B cell (primary cell): Measurements from ENCODE around the gene NPAS2. TPM values are rescaled to one million over a fixed set of nuclear protein-coding genes. Genes with fewer than 3 reads are reported as not detected.

Experiments
- ATAC-seq: fragments of 200-7000 bp; cut with Tn5 transposase; one replicate; pipeline ENCODE4 v1.10.0; 2021; ENCODE audit warnings: low read depth, mild to moderate bottlenecking, moderate number of reproducible peaks, moderate library complexity
- CTCF ChIA-PET: fragments of 350-600 bp; sonication (Branson Sonifier 250); formaldehyde crosslinking; loops from one replicate; lab custom pipeline; 2021; ENCODE audit warnings: antibody characterized with exemption, inconsistent platforms; lab: Charles Lee
- POLR2A ChIA-PET: fragments of 350-600 bp; sonication (Branson Sonifier 250); formaldehyde crosslinking; loops from one replicate; lab custom pipeline; 2021; ENCODE audit warnings: antibody characterized with exemption; lab: Charles Lee
- DNase-seq: peaks from one replicate; pipeline ENCODE4 v3.0.0; 2013
- H2AFZ ChIP-seq: 2 replicates; pipeline ENCODE4 v1.6.1; 2012; ENCODE audit warnings: mild to moderate bottlenecking, low read depth, low read length; ENCODE audit not compliant: insufficient read depth, poor library complexity, severe bottlenecking
- H3K27ac ChIP-seq, 2 donors: 1 replicate in 1 of 2; 2 replicates in 1 of 2; pipeline ENCODE4 v1.5.1; 2012 to 2013; ENCODE audit warnings: low read length in 2 of 2, mild to moderate bottlenecking in 2 of 2, moderate library complexity in 1 of 2
- H3K27me3 ChIP-seq, 4 experiments: fragments of 200-600 bp in 1 of 4; sonication (generic) in 1 of 4; replicated peaks in 1 of 4; 1 replicate in 2 of 4; 2 replicates in 2 of 4; pipeline versions ENCODE4 v1.6.1 to v1.7.0; 2013 to 2016; ENCODE audit warnings: low read length in 3 of 4, mild to moderate bottlenecking in 2 of 4, mixed read lengths in 1 of 4, moderate library complexity in 1 of 4; ENCODE audit not compliant: insufficient read depth in 4 of 4, control insufficient read depth in 3 of 4; ENCODE audit errors: control extremely low read depth in 1 of 4
- H3K36me3 ChIP-seq, 2 experiments: replicated peaks in 1 of 2; 1 replicate in 1 of 2; 2 replicates in 1 of 2; pipeline versions ENCODE4 v1.6.1 to v1.7.1; 2013; ENCODE audit warnings: low read length in 1 of 2; ENCODE audit not compliant: insufficient read depth in 2 of 2, control insufficient read depth in 1 of 2; ENCODE audit errors: control extremely low read depth in 1 of 2, extremely low read depth in 1 of 2
- H3K4me1 ChIP-seq, 2 donors: fragments of 200-600 bp in 1 of 2; sonication (generic) in 1 of 2; 1 replicate in 1 of 2; 2 replicates in 1 of 2; pipeline versions ENCODE4 v1.5.1 to v1.6.1; 2013 to 2017; ENCODE audit warnings: low read length in 2 of 2; ENCODE audit not compliant: control insufficient read depth in 2 of 2, insufficient read depth in 2 of 2
- H3K4me2 ChIP-seq: replicated peaks from 2 replicates; pipeline ENCODE3; 2012; ENCODE audit warnings: mild to moderate bottlenecking, low read depth, low read length; ENCODE audit not compliant: poor library complexity, severe bottlenecking
- H3K4me3 ChIP-seq, 5 experiments: fragments of 200-600 bp in 1 of 5; sonication (generic) in 1 of 5; 1 replicate in 3 of 5; 2 replicates in 2 of 5; pipeline versions ENCODE4 v1.5.1 to v1.7.0; 2011 to 2016; ENCODE audit warnings: low read length in 4 of 5, mild to moderate bottlenecking in 4 of 5, low read depth in 2 of 5, control low read depth in 1 of 5, moderate library complexity in 1 of 5; ENCODE audit not compliant: insufficient read depth in 1 of 5; ENCODE audit errors: control extremely low read depth in 1 of 5, extremely low read depth in 1 of 5
- H3K79me2 ChIP-seq: fragments of 200-600 bp; sonication (generic); one replicate; pipeline ENCODE4 v1.6.0; 2016; ENCODE audit warnings: low read length; ENCODE audit not compliant: control insufficient read depth, insufficient read depth
- H3K9ac ChIP-seq: fragments of 200-600 bp; sonication (generic); 2 replicates; pipeline ENCODE4 v1.6.1; 2017; ENCODE audit warnings: mild to moderate bottlenecking, low read length, moderate library complexity
- H3K9me3 ChIP-seq, 3 donors: one replicate each; pipeline versions ENCODE4 v1.6.1 to v1.7.1; 2013; ENCODE audit warnings: low read length in 2 of 3; ENCODE audit not compliant: control insufficient read depth in 2 of 3, insufficient read depth in 1 of 3; ENCODE audit errors: control extremely low read depth in 1 of 3
- H4K20me1 ChIP-seq: 2 replicates; pipeline ENCODE4 v1.6.0; 2012; ENCODE audit warnings: mild to moderate bottlenecking, low read length; ENCODE audit not compliant: insufficient read depth, control insufficient read depth, poor library complexity, severe bottlenecking
- H3K27ac Mint-ChIP-seq: one replicate; pipeline ENCODE4 v1.8.0; 2021; ENCODE audit warnings: mixed read lengths
- H3K27me3 Mint-ChIP-seq: one replicate; pipeline ENCODE4 v1.8.0; 2021; ENCODE audit warnings: mixed read lengths
- H3K4me1 Mint-ChIP-seq: one replicate; pipeline ENCODE4 v1.8.0; 2021; ENCODE audit warnings: mixed read lengths
- H3K4me3 Mint-ChIP-seq: one replicate; pipeline ENCODE4 v1.8.0; 2021; ENCODE audit warnings: mixed read lengths
- H3K9me3 Mint-ChIP-seq: one replicate; pipeline ENCODE4 v1.8.0; 2022; ENCODE audit warnings: mixed read lengths; ENCODE audit not compliant: insufficient read depth
- CTCF ChIP-seq: fragments of 200-600 bp; IDR thresholded peaks from one replicate; pipeline ENCODE4 v1.8.0; 2022; ENCODE audit warnings: antibody characterized with exemption, mild to moderate bottlenecking
- EZH2 ChIP-seq: IDR thresholded peaks from 2 replicates; pipeline ENCODE4 v1.6.1; 2012; ENCODE audit warnings: borderline replicate concordance, low read depth, mild to moderate bottlenecking, moderate library complexity, low read length; ENCODE audit not compliant: insufficient read depth, poor library complexity, severe bottlenecking
- whole genome bisulfite sequencing: methylation state at CpG from one replicate; pipeline ENCODE4 v1.1.5; 2013; ENCODE audit warnings: missing lambda C conversion rate; ENCODE audit not compliant: insufficient coverage; 5-methylcytosine and 5-hydroxymethylcytosine counted together
- intact Hi-C: fragments of 100-400 bp; cut with micrococcal nuclease; formaldehyde crosslinking; loops from one replicate; pipeline ENCODE4 v1.10.0; 2022
- polyA plus RNA-seq: library from polyadenylated mRNA; depleted of rRNA; stranded (reverse); fragments of >200 nt; gene quantifications from 2 replicates; pipeline ENCODE4 v1.2.3, GENCODE V29; 2012
- total RNA-seq, 2 donors: library from RNA; stranded (reverse); fragments of 120-200 nt in 1 of 2; gene quantifications; 1 replicate in 1 of 2; 2 replicates in 1 of 2; pipeline versions ENCODE4 v1.2.3 to v1.2.4, GENCODE V29; 2013 to 2022

Gene NPAS2
- total and polyA plus RNA-seq, 2 donors (not counting 1 experiment from before 2014, with no cell fraction given) = not detected

GRCh38 chr2:100878000-100878791 is 58.3 kb downstream of the NPAS2 start:
- Histone ChIP-seq H3K4me1 (no peaks in the 10 kb centered on the region), H3K9ac (no peak overlapping the region), H3K27ac (no peak overlapping the region), H3K79me2 (no peaks in the 10 kb centered on the region), H4K20me1 (no peaks in the 10 kb centered on the region), H3K36me3 (no peaks in the 10 kb centered on the region), H3K4me2 (no peak overlapping the region), H3K4me3 (no peak overlapping the region), H3K27me3 (no peaks in the 10 kb centered on the region), H3K9me3 (peaks cover 0 to 5% (median 0%) of the 10 kb centered on the region in 3 donors), H2AFZ (no peak overlapping the region)
- ChIA-PET POLR2A (interaction anchor here (0.7 kb wide), 1 partner anchor 12 kb away, joined by 7 read pairs; no protein-coding TSS in a partner anchor), CTCF (no interaction called here)
- no peak for ATAC-seq
- H3K27me3 Mint-ChIP-seq = peaks cover 11% of the 10 kb centered on the region
- H3K4me3 Mint-ChIP-seq = no peak overlapping the region
- no peak overlapping the region for H3K27ac Mint-ChIP-seq
- intact Hi-C loops = no loop called here
- no peaks in the 10 kb centered on the region for H3K9me3 Mint-ChIP-seq
- H3K4me1 Mint-ChIP-seq = no peaks in the 10 kb centered on the region
- no peak for DNase-seq
- no peak for TF ChIP-seq EZH2
- no peak for TF ChIP-seq CTCF
- whole genome bisulfite sequencing = 78% methylated on average over 11 of the region's 16 CpGs

- no peaks in the 10 kb centered on the region for H3K4me1 ChIP-seq
- Mint-ChIP-seq H3K27ac (no peak overlapping the region), H3K4me3 (no peak overlapping the region), H3K4me1 (no peaks in the 10 kb centered on the region), H3K9me3 (no peaks in the 10 kb centered on the region), H3K27me3 (peaks cover 8% of the 10 kb centered on the region)
- no peak overlapping the region for H3K4me2 ChIP-seq
- H3K4me3 ChIP-seq = no peak overlapping the region
- no peaks in the 10 kb centered on the region for H3K36me3 ChIP-seq
- ATAC-seq (no peak), DNase-seq (no peak)
- WGBS = no CpG with 5 or more reads among the region's 3 CpGs
- H3K27me3 ChIP-seq = no peaks in the 10 kb centered on the region
- no peaks in the 10 kb centered on the region for H4K20me1 ChIP-seq
- CTCF ChIA-PET = no interaction called here
- H3K27ac ChIP-seq = no peak overlapping the region
- TF ChIP-seq CTCF (no peak), EZH2 (no peak)
- intact Hi-C loops = no loop called here
- H3K79me2 ChIP-seq = no peaks in the 10 kb centered on the region
- H2AFZ ChIP-seq = no peak overlapping the region
- POLR2A ChIA-PET = interaction anchor here (0.7 kb wide), 1 partner anchor 8 kb away, joined by 4 read pairs; no protein-coding TSS in a partner anchor
- H3K9ac ChIP-seq = no peak overlapping the region
- peaks cover 0 to 5% (median 0%) of the 10 kb centered on the region in 3 donors for H3K9me3 ChIP-seq
These were observed 59.4 kb downstream of the NPAS2 start for GRCh38 chr2:100879296-100879695.
